Left forelimb (tissue), 1 donor: Measurements from ENCODE around the gene ARF4.
"Not testable (repeated sequence)": the region's sequence is repeated elsewhere in the genome, so short reads cannot be mapped to it uniquely, and the experiment has no call there.

Experiments used
- DNase-seq: peaks from one replicate; pipeline ENCODE4 v3.0.0-alpha.2; 2018; ENCODE audit warnings: low spot score

ARF4 gene

DNA sequence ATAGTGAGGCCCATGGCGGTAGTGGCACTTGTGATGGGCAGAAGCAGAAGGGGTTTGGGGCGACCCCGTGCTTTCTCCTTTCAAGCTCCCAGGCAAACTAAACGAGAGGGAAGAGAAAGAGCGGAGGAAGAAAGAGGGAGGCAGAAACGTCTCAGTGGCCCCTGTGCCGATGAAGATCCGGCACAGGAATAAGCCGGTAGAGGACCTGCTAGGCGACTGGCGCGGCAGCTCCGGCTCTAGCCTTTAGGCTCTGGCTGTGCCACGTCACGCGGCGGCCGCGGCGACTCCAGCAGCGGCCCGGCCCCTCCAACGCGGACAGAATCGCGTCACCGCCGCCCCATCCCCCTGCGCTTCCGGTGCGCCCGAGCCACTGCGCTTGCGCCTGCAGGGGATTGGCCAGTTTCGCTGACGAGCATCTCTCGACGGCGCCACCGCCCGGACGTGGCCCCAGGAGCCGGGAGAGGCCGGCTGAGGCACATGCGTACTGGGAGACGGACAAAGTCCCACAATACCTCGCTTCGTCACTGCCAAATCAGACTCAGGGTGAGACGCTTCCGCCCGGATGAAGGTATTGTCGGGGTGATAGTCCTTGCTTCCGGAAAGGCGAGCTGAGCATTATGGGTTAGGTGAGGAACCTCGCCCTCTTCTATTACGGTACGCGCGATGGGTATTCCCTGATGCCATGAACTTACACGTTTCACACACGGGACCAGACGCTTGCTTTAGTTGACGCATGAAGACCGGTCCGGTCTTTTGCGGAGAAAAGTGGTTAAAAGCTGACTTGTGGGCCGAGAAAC, at the start of gene ARF4:
ARF4 (minus strand) TSS at position 218 of the 797 bp plus-strand sequence; CDS start at position 14, 204 bp downstream.
- DNase-seq, result peak; percentile 100

DNA sequence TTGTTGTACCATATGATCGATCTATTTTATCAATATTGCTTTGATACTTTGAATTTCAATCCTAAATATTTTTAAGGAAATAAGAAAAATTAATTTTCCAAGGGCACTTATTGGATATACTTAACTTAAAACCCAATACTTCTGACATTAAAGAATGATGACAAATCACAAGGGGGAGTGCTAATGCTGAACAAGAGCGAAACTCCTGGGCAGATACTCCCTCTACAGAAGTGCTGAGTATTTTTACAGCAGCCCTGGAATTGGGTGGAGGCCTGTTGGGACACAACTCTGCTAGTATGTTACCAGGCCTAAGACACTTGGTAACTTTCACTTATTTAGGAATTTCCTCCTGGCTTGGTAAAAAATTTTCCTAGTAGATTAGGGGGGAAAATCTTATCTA, 49.6 kb upstream of the ARF4 start:
- DNase-seq, result no peak

DNA sequence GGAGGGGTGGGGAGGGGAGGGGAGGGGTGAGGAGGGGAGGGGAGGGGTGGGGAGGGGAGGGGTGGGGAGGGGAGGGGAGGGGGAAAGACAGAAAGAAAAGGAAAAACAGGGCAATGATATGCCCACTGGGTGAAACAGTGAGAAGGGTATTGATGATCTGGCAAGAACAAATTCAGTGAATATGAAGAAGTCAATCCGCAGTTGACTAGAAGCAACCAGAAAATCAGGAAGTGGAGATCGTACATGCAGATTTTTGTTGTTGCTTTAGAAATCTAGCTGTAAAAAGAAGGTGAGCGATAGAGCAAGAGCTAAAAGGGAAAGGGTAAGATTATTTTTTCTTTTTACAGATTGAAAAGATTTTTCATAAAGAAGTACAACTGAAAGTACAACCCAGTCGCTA, 47.6 kb upstream of the ARF4 start:
- no peak for DNase-seq

DNA sequence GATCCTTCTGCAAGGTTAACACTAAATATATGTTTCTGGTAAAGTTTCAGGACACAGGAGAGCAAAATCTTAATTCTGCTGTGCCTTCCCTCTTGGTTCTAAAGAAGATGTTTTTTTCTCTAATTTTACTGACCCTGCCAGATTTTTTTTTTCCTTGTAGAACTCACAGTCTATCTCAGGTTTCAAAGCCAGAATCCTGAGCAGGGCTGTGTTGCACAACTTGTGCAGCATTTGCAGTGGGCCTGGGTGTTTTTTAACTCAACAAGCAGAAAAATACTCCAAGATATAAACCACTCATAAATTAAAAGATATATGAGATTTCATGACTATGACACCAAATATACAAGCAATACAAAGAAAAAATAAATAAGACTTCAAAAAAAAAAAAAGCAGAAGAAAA, 40.2 kb upstream of the ARF4 start:
- DNase-seq, result no peak

DNA sequence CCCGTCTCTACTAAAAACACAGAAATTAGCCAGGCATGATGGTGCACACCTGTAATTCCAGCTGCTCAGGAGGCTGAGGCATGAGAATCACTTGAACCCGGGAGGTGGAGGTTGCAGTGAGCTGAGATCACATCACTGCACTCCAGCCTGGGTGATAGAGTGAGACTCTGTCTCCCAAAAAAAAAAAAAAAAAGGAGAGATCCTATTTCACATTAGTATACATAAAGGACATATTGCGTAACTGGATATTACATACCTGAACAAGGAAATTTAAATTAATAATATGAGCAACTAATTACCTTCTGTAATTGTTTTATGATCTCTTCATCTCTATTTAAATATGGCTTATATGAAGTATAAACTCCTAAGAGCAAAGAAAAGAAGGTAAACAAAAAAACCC, 37.1 kb upstream of the ARF4 start:
- not testable (repeated sequence) for DNase-seq

DNA sequence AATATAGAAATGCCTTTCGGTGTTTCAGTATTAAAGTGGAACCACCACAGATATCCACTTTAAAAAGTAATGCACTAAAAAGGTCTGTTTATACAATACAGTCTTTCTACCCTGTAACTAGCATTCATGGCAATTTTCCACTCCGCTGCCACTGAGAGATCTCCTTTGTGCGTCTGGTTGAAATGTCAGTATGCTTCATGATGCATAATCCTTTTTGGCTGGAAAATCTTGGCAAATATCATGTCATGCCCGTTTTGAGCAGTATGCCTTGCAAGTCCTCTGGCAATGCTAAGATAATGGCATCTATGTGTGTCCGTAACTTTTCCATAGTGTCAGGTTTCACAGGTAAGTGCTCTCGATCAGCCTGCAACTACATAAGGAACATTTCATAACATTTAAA, 30.8 kb upstream of the ARF4 start:
- no peak for DNase-seq

DNA sequence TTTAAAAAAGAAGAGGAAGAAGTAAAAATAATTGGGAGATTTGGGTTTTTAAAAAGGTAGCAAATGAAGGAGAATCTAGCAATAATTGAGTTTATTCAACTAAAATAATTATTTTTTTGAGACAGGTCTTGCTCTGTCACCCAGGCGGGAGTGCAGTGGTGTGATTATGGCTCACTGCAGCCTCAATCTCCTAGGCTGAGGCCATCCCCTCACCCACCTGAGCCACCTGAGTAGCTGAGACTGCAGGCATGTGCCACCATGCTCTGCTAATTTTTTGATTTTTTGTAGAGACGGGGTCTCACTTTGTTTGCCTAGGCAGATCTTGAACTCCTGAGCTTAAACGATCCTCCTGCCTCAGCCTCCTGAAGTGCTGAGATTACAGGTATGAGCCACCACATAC, 27.7 kb upstream of the ARF4 start:
- DNase-seq, result no peak

DNA sequence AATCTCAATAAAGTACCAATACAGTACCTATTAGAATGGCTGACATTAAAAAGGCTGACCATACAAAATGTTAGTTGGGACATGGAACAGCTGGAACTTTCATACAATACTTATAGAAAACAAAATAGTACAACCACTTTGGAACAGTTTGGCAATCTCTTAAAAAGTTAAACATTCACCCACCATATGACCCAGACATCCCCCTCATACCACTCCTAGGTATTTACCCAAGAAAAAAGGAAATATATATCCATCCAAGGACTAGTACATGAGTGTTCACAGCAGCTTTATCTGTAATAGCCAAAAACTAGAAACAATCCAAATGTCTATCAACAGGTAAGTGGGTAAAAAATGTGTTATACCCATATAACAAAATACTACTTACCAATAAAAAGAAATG, 25.2 kb upstream of the ARF4 start:
- no peak for DNase-seq

DNA sequence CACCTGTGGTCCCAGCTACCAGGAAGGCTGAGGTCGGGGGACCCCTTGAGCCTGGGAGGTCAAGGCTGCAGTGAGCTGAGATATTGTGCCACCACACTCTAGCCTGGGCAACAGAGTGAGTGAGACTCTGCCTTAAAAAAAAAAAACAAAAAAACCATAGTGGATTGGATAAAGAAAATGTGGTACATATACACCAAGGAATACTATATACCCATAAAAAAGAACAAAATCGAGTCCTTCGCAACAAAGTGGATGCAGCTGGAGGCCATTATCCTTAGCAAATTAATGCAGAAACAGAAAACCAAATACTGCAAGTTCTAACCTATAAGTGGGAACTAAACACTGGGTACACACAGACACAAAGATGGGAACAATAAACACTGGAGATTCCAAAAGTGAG, 20.6 kb upstream of the ARF4 start:
- DNase-seq, result no peak

DNA sequence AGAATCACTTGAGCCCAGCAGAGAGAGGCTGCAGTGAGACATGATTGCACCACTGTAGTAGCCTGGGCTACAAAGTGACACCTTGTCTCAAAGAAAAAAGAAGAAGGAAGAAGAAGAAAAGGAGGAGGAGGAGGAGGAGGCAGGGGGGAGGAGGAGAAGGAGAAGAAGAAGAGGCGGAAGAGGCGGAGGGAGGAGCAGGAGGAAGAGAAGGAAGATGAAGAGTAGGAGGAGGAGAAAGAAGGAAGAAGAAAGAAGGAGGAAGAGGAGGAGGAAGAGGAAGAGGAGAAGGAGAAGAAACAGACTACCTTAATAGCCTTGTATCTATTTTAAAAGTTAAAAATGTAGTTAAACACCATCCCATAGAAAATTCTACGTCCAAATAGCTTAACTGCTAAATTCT, 19.1 kb upstream of the ARF4 start:
- DNase-seq, result no peak

DNA sequence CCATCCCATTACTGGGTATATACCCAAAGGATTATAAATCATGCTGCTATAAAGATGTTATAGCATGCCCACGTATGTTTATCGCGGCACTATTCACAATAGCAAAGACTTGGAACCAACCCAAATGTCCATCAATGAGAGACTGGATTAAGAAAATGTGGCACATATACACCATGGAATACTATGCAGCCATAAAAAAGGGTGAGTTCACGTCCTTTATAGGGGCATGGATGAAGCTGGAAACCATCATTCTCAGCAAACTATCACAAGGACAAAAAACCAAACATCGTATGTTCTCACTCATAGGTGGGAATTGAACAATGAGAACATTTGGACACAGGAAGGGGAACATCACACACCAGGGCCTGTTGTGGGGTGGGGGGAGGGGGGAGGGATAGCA, 14.7 kb upstream of the ARF4 start:
- DNase-seq, result not testable (repeated sequence)

DNA sequence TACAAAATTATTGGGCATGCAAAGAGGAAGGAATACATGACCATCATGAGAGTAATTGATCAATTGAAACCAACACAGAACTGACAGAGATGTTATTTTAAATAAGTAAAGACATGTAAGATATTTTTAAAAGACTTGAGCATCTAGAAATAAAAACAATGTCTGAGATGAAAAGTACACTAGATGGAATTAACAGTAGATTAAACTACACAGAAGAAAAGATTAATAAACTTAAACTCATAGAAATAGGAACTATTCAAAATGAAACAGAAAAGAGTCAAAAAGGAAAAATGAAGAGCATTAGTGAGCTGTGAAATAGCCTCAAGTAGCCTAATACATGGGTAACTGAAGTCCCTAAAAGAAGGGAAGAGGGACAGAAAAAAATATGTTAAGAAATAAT, 8.5 kb upstream of the ARF4 start:
- DNase-seq, result no peak

DNA sequence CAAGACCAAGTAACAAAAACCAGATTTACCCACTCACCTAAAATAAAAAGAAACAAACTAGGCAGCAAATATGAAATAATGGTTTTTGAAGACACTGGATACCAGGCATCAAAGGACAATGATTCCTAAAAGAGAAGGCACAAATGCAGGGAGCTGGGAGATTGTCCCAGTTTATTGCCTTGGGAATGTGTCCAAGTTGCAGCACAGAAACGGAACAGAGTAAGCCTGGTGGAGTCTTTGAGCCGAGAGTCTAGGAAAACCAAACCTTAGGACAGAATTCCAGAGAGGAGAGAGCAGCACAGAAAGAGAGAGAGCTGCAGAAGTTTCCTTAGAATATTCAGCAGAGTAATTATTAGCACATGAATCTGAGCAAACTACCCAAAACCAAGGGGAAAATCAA, 7.8 kb upstream of the ARF4 start:
- DNase-seq, result no peak

DNA sequence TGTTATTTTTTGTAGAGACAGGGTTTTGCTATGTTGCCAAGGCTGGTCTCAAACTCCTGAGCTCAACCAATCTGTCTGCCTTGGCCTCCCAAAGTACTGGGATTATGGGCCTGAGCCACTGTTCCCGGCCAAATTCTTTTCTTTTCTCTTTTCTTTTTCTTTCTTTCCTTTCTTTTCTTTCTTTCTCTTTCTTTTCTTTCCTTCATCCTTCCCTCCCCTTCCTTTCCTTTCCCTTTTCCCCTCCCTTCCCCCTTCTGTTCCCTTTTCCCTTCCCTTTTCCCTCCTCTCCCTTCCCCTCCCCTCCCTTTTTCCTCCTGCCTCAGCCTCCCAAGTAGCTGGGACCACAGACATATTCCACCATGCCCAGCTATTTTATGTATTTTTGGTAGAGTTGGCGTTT, 3.1 kb upstream of the ARF4 start:
- DNase-seq, result no peak

DNA sequence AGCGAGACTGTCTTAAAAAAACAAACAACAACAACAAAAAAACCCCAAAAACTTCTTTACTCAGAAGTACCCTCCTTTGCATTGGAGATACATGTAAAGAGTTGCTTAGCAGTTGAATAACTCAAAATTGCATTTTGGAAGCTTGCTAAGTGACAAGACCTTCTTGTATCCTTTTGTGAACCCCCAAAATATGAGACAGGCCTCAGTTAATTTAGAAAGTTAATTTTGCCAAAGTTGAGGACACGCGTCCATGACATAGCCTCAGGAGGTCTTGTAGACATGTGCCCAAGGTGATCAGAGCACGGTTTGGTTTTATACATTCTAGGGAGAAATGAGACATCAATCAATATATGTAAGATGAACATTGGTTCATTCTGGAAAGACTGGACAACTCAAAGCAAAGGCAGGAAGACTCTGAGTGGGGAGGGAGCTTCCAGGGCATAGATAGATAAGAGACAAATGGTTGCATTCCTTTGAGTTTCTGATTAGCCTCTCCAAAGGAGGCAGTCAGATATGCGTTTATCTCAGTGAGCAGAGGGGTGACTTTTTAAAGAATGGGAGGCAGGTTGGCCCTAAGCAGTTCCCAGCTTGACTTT, 1.7 kb upstream of the ARF4 start:
- no peak for DNase-seq

DNA sequence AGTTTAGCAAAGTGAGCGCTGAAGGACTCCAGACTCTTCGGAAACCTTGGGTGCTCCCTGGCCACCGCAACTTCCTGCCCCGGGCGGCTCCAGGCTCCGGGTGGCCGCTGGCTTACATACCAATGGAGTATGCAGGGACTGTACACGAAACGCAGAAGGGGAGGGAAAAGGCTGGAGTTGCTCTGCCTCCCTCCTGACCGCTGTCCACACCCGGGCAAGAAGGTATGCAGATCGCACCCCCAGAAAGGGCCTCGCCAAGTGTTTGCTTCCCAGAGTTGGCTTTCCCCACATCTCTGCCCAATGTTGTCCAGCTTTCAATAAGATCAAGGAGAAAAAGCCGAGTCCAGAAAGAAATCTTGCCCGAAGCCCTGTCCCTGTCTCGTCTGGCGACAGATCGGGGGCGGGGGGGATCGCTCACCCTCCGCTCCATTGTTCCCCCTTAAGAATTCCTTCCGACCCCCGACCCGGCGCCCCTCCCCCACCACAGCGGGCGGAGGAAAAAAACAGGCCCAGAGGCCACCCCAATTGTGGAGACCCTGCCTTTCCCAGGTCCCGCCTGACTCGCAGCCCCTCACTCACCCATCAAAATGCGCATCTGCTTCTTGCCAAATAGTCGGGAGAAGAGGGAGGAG, 533 bp downstream of the ARF4 start:
- peak; percentile 82 for DNase-seq

DNA sequence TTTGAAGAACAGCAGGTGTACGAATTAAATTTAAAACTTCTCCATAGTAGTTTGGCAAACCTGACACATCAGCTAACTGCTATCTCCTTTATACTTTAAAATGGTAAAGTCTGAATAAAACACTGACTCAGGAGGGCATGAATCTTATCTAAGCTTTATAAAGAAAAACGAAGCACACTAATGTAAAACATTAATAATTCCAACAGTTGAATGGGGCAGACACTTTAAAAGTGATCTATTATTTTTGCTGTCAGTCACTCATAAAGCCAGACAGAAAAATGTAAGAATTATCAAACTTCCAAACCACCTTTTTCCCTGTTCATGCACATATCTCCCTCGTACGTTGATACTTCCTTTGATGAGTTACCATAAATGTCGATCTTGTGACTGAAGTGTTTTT, 2.6 kb downstream of the ARF4 start:
- no peak for DNase-seq

DNA sequence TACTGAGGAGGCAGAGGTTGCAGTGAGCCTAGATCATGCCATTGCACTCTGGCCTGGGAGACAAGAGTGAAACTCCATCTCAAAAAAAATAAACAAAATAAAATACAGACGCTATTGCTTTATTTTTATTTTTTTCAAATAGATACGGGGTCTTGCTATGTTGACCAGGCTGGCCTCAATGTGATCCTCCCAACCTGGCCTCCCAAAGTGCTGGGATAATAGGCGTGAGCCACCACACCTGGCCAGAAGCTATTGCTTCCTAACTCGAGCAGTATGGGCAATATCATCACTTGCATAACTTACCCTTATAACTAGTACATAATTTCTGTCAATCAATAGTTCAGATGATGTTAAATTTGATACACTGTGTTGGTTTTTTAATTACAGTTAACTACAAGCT, 3.0 kb downstream of the ARF4 start:
- DNase-seq, result no peak

DNA sequence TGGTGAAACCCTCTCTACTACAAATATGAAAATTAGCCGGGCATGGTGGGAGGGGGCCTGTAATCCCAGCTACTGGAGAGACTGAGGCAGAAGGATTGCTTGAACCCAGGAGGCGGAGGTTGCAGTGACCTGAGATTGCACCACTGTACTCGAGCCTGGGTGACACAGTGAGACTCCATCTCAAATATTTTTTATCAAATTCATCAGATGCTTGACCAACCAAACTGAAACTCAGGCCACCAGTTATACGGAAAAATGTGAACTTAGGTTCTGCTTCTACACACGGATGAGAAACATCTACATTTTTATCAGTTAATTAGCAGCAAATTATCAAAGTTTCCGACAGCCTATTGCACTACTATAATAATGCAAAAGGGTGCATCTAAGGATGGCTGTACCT, 4.8 kb downstream of the ARF4 start:
- DNase-seq, result no peak

DNA sequence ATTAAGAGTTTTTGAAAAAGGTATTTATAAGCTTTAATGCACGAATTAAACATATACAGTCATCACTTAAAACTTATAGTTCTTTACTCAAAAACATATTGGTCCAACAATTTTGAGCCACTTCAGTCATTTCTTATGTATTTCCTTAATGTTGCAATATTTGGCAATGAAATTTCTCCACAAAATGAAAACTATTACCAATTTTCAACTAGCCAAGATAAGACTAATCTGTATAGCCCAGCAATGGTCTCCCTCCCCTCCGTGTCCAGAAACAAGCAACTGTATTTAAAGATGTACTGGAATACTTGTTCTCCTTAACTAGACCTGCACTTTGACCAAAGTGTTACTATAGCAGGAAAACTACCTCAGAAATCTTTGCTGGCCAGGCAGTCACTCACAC, 9.2 kb downstream of the ARF4 start:
- no peak for DNase-seq

DNA sequence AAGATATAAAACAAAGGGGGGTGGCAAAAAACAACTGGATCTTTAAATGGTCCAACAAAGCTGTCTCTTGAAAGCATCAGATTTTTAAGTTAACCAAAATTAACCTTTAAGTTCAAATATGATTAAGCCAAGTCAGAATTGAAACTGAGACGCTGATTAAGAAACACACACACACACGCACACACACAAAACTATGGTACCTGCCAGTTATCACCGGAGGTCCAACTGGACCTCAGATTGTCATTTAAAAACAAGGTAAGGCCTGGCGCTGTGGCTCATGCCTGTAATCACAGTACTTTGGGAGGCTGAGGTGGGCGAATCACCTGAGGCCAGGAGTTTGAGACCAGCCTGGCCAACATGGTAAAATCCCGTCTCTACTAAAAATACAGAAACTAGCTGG, 10.4 kb downstream of the ARF4 start:
- DNase-seq, result no peak

DNA sequence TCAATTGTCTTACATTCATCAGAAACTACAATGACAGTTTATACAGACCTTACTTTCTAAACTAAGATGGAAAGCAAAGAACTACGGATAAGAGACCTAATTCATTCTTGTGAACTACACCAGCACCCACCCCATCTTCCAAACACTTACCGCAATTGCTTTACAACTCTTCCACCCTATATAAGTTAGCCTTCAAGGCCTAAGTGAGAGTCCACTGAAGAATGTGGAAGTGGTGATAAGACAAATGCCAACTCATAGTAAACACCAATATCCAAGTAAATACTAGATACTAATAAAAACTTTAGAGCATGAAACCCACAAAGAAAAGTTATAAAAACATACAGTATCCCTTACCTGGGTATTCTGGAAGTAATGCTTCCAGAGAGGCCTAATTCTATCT, 13.6 kb downstream of the ARF4 start:
- no peak for DNase-seq

DNA sequence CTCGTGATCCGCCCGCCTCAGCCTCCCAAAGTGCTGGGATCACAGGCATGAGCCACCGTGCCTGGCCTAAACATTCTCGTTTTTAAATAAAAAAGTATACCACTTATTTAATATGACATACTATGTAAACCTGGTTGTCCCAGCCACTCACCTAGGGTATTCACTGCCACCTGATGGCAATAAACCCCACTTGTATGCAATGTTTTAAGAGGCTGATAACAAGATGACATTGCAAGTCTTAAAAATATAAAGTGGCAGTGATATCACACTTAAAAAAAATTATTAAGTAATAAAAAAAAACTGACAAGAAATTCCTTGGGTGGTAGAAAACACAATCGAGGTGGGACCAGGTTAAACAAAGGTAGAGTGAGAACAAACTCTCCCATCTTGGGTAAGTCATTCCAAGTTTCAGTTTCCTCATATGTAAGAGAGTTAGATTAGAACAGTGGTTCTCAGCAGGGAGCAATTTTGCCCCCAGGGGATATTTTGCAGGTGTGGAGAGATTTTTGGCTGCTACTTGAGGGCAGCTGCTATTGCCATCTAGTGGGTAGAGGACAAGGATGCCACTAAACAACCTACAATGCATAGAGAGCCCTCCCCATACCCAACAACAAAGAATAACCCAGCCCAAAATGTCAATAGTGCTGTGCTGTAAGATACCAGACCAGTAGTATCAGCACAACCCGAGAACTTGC, 14.5 kb downstream of the ARF4 start:
- DNase-seq, result no peak
